ENCODE measurements around the gene CFAP20DC. TPM values are rescaled to one million over a fixed set of nuclear protein-coding genes. Genes with fewer than 3 reads are reported as not detected.

Gene CFAP20DC
- total RNA-seq, 1 experiment from 2014 or later = 0.11 TPM

DNA sequence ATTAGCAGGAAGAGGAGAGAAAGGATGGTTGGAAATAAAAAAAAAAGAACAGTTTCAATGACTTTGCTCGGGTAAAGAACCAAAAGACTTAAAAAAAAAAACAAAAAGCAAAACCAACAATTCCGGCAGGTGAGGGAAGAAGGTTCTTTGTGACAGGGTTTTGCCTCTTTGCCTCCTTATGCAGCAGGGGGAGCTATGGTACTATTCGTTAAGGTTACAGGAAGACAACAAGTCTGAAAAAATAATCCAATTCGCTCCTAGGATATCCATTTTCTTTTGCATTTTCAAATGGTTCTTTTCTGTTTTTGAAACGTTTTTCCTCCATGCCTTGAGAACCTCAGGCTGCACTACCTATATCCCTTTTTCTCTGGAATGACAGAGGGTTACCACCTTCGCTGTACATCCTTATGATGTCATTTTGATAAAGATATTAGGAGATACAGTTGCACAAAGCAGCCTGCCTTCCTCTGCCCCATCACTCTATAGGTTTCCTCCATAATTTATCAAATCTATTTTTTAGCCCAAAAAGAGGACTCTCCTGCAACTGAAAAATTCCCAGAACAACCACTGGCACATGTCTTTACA lies 55.0 kb downstream of the CFAP20DC start:
- H3K4me2 ChIP-seq (ENCODE audit: low read depth, low read length, poor library complexity, severe bottlenecking) = no peak overlapping the region
- DNase-seq = peak; percentile 81
- no peak overlapping the region for H3K4me3 ChIP-seq (ENCODE audit: low read length)
- H3K79me2 ChIP-seq (ENCODE audit: low read length) = no peaks in the 10 kb centered on the region
- H3K9ac ChIP-seq (ENCODE audit: low read length) = no peak overlapping the region
- no peaks in the 10 kb centered on the region for H3K9me3 ChIP-seq (ENCODE audit: low read length)
- H3K27me3 ChIP-seq (ENCODE audit: low read length) = no peaks in the 10 kb centered on the region
- H3K9me2 ChIP-seq (replicated peaks; ENCODE audit: insufficient read depth, low read length) = no peaks in the 10 kb centered on the region
- no peaks in the 10 kb centered on the region for H3K36me3 ChIP-seq (ENCODE audit: insufficient read depth, low read length)
- no peaks in the 10 kb centered on the region for H4K20me1 ChIP-seq (ENCODE audit: insufficient read depth, low read depth, low read length)
- no peak overlapping the region for H3K27ac ChIP-seq (ENCODE audit: low read length)
- no peaks in the 10 kb centered on the region for H3K4me1 ChIP-seq (ENCODE audit: low read length)
- H2AFZ ChIP-seq (ENCODE audit: low read length) = no peak overlapping the region

DNA sequence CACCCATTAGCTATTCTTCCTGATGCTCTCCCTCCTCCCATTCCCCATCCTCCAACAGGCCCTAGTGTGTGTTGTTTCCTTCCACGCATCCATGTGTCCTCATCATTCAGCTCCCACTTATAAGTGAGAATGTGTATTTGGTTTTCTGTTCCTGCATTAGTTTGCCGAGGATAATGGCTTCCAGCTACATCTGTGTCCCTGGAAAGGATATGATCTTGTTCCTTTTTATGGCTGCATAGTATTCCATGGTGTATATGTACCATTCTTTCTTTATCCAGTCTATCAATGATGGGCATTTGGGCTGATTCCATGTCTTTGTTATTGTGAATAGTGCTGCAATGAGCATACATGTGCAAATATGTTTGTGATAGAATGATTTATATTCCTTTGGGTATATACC lies 56.3 kb downstream of the CFAP20DC start:
- H4K20me1 ChIP-seq (ENCODE audit: insufficient read depth, low read depth, low read length) = no peaks in the 10 kb centered on the region
- no peak overlapping the region for H2AFZ ChIP-seq (ENCODE audit: low read length)
- H3K4me2 ChIP-seq (ENCODE audit: low read depth, low read length, poor library complexity, severe bottlenecking) = no peak overlapping the region
- H3K4me1 ChIP-seq (ENCODE audit: low read length) = no peaks in the 10 kb centered on the region
- H3K27me3 ChIP-seq (ENCODE audit: low read length) = no peaks in the 10 kb centered on the region
- H3K9me2 ChIP-seq (replicated peaks; ENCODE audit: insufficient read depth, low read length) = no peaks in the 10 kb centered on the region
- no peak overlapping the region for H3K4me3 ChIP-seq (ENCODE audit: low read length)
- DNase-seq = peak; percentile 27
- H3K9ac ChIP-seq (ENCODE audit: low read length) = no peak overlapping the region
- no peaks in the 10 kb centered on the region for H3K9me3 ChIP-seq (ENCODE audit: low read length)
- no peaks in the 10 kb centered on the region for H3K36me3 ChIP-seq (ENCODE audit: insufficient read depth, low read length)
- H3K27ac ChIP-seq (ENCODE audit: low read length) = no peak overlapping the region
- H3K79me2 ChIP-seq (ENCODE audit: low read length) = no peaks in the 10 kb centered on the region

DNA sequence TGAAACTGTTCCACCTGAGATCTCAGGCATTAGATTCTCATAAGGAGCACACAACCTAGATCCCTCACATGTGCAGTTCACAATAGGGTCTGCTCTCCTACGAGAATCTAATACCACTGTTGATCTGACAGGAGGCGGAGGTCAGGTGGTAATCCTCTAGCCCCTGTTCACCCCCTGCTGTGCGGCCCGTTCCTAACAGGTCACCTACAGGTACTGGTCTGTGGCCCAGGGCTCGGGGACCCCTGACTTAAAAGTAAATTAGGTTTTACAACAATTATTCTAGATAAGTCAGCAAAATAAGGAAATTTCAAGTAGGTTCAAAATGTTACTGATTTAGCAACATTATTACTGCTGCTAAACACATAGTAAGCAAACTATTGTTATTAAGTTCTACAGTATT lies 58.2 kb downstream of the CFAP20DC start:
- no peaks in the 10 kb centered on the region for H3K36me3 ChIP-seq (ENCODE audit: insufficient read depth, low read length)
- no peaks in the 10 kb centered on the region for H3K79me2 ChIP-seq (ENCODE audit: low read length)
- H3K9ac ChIP-seq (ENCODE audit: low read length) = no peak overlapping the region
- no peak overlapping the region for H3K4me2 ChIP-seq (ENCODE audit: low read depth, low read length, poor library complexity, severe bottlenecking)
- no peaks in the 10 kb centered on the region for H3K9me2 ChIP-seq (replicated peaks; ENCODE audit: insufficient read depth, low read length)
- no peak overlapping the region for H3K4me3 ChIP-seq (ENCODE audit: low read length)
- H4K20me1 ChIP-seq (ENCODE audit: insufficient read depth, low read depth, low read length) = no peaks in the 10 kb centered on the region
- no peak overlapping the region for H3K27ac ChIP-seq (ENCODE audit: low read length)
- no peaks in the 10 kb centered on the region for H3K27me3 ChIP-seq (ENCODE audit: low read length)
- H3K4me1 ChIP-seq (ENCODE audit: low read length) = no peaks in the 10 kb centered on the region
- no peaks in the 10 kb centered on the region for H3K9me3 ChIP-seq (ENCODE audit: low read length)
- H2AFZ ChIP-seq (ENCODE audit: low read length) = no peak overlapping the region
- DNase-seq = no peak

DNA sequence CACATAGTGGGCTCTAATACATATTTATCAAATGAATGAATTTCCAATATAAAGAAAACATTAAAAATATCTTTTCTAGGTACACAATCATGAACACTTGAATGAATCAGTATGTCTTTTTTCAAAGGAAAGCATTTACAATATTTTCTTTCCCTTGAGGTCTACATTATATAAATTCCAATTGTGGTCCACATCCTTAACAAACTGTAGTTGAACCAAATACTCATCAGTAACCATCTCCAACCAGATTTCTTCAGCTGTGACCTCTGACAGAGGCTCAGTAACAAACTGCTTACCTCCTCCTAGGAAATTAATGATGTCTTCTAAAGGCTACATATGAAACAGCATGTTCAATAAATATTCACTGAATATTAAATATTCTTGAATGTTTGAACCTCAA lies 58.8 kb downstream of the CFAP20DC start:
- Histone ChIP-seq H3K4me1 (ENCODE audit: low read length) (no peaks in the 10 kb centered on the region), H4K20me1 (ENCODE audit: insufficient read depth, low read depth, low read length) (no peaks in the 10 kb centered on the region), H3K9me2 (replicated peaks; ENCODE audit: insufficient read depth, low read length) (no peaks in the 10 kb centered on the region), H3K4me3 (ENCODE audit: low read length) (no peak overlapping the region), H3K9me3 (ENCODE audit: low read length) (no peaks in the 10 kb centered on the region), H3K27ac (ENCODE audit: low read length) (no peak overlapping the region), H2AFZ (ENCODE audit: low read length) (no peak overlapping the region), H3K27me3 (ENCODE audit: low read length) (no peaks in the 10 kb centered on the region), H3K9ac (ENCODE audit: low read length) (no peak overlapping the region), H3K36me3 (ENCODE audit: insufficient read depth, low read length) (no peaks in the 10 kb centered on the region), H3K4me2 (ENCODE audit: low read depth, low read length, poor library complexity, severe bottlenecking) (no peak overlapping the region), H3K79me2 (ENCODE audit: low read length) (no peaks in the 10 kb centered on the region)
- no peak for DNase-seq

DNA sequence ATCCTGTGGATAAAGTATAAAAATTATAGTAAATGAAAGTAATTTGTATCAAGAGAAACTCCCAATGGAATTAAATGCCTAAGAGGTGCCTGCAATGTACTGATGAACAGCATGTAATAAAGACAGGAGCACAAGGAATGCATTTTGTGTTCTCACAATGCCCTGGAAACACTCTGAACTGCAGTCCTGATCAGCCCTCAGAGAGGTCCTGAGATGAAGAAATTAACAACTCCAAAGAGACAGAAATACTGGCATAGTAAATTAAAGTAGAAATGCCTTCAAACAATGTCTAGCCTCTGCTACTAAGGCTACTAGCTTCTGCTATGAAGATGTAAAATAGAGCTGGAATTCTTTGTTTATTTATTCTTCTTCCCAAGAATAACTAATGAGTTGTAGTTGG lies 59.9 kb downstream of the CFAP20DC start:
- Histone ChIP-seq H3K27me3 (ENCODE audit: low read length) (no peaks in the 10 kb centered on the region), H2AFZ (ENCODE audit: low read length) (no peak overlapping the region), H3K9ac (ENCODE audit: low read length) (no peak overlapping the region), H3K4me1 (ENCODE audit: low read length) (no peaks in the 10 kb centered on the region), H3K36me3 (ENCODE audit: insufficient read depth, low read length) (no peaks in the 10 kb centered on the region), H3K4me3 (ENCODE audit: low read length) (no peak overlapping the region), H4K20me1 (ENCODE audit: insufficient read depth, low read depth, low read length) (no peaks in the 10 kb centered on the region), H3K9me2 (replicated peaks; ENCODE audit: insufficient read depth, low read length) (no peaks in the 10 kb centered on the region), H3K79me2 (ENCODE audit: low read length) (no peaks in the 10 kb centered on the region), H3K27ac (ENCODE audit: low read length) (no peak overlapping the region), H3K4me2 (ENCODE audit: low read depth, low read length, poor library complexity, severe bottlenecking) (no peak overlapping the region), H3K9me3 (ENCODE audit: low read length) (no peaks in the 10 kb centered on the region)
- DNase-seq = no peak

DNA sequence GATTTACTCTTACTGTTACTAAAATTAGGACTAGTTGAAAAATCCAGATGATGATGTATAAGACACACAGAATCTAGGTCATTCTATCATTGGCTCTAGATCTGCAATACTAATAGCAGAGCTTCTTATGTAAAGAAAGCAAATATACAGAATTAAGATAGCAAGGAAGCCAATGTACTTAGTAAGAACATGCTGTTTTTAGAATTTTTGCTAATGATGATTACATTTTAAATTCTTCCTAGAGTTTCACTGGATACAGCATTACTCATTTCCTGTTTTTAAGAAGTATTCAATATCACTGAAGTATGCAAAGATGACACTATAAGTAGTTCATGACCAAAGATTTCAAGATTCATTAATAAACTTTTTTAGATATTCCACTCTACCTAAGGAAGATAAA lies 60.7 kb downstream of the CFAP20DC start:
- H3K4me2 ChIP-seq (ENCODE audit: low read depth, low read length, poor library complexity, severe bottlenecking) = no peak overlapping the region
- no peak for DNase-seq
- H3K4me3 ChIP-seq (ENCODE audit: low read length) = no peak overlapping the region
- H3K27me3 ChIP-seq (ENCODE audit: low read length) = no peaks in the 10 kb centered on the region
- no peaks in the 10 kb centered on the region for H3K4me1 ChIP-seq (ENCODE audit: low read length)
- no peak overlapping the region for H3K27ac ChIP-seq (ENCODE audit: low read length)
- H4K20me1 ChIP-seq (ENCODE audit: insufficient read depth, low read depth, low read length) = no peaks in the 10 kb centered on the region
- H2AFZ ChIP-seq (ENCODE audit: low read length) = no peak overlapping the region
- no peaks in the 10 kb centered on the region for H3K79me2 ChIP-seq (ENCODE audit: low read length)
- no peaks in the 10 kb centered on the region for H3K36me3 ChIP-seq (ENCODE audit: insufficient read depth, low read length)
- no peaks in the 10 kb centered on the region for H3K9me3 ChIP-seq (ENCODE audit: low read length)
- H3K9me2 ChIP-seq (replicated peaks; ENCODE audit: insufficient read depth, low read length) = no peaks in the 10 kb centered on the region
- H3K9ac ChIP-seq (ENCODE audit: low read length) = no peak overlapping the region

DNA sequence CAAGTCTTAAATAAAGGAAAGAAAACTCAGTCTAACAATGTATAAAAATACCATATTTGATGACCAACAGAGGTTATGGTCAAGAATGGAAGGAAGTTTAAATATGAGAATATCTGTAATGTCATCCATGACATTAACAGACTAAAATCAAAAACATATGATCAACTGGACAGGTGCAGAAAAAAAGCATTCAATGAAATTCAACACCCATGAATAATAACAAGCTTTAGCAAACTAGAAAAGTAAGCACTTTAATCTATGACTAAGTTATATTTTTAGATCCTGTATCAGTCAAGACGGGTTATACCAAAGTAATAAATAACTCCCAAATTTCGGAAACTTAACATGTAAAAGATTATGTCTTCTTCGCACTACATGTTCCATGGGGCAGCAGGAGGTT lies 61.8 kb downstream of the CFAP20DC start:
- Histone ChIP-seq H3K9me3 (ENCODE audit: low read length) (no peaks in the 10 kb centered on the region), H3K27ac (ENCODE audit: low read length) (no peak overlapping the region), H3K27me3 (ENCODE audit: low read length) (no peaks in the 10 kb centered on the region), H3K4me3 (ENCODE audit: low read length) (no peak overlapping the region), H2AFZ (ENCODE audit: low read length) (no peak overlapping the region), H3K4me1 (ENCODE audit: low read length) (no peaks in the 10 kb centered on the region), H3K4me2 (ENCODE audit: low read depth, low read length, poor library complexity, severe bottlenecking) (no peak overlapping the region), H4K20me1 (ENCODE audit: insufficient read depth, low read depth, low read length) (no peaks in the 10 kb centered on the region), H3K9ac (ENCODE audit: low read length) (no peak overlapping the region), H3K9me2 (replicated peaks; ENCODE audit: insufficient read depth, low read length) (no peaks in the 10 kb centered on the region), H3K36me3 (ENCODE audit: insufficient read depth, low read length) (no peaks in the 10 kb centered on the region), H3K79me2 (ENCODE audit: low read length) (no peaks in the 10 kb centered on the region)
- DNase-seq = no peak

DNA sequence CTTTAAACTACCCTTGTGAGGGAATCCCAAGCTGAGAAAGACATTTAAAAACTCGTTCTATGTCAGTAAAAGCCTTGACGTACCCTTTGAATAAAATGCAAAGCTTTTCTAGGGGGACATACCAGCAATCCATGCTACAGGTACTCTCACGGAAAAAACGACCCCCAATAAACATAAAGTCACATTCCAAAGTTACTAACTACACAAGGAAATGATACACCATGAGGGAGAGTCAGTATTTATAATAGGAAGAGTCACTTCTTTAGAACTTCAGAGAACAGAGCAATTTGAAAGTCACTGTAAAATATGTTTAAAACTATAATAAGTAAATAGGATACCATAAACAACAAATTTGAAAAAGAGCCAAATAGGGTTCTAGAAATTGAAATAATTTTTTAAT lies 63.2 kb downstream of the CFAP20DC start:
- Histone ChIP-seq H2AFZ (ENCODE audit: low read length) (no peak overlapping the region), H3K27me3 (ENCODE audit: low read length) (no peaks in the 10 kb centered on the region), H3K9me2 (replicated peaks; ENCODE audit: insufficient read depth, low read length) (no peaks in the 10 kb centered on the region), H3K36me3 (ENCODE audit: insufficient read depth, low read length) (no peaks in the 10 kb centered on the region), H3K9ac (ENCODE audit: low read length) (no peak overlapping the region), H3K9me3 (ENCODE audit: low read length) (no peaks in the 10 kb centered on the region), H3K27ac (ENCODE audit: low read length) (no peak overlapping the region), H4K20me1 (ENCODE audit: insufficient read depth, low read depth, low read length) (no peaks in the 10 kb centered on the region), H3K4me1 (ENCODE audit: low read length) (no peaks in the 10 kb centered on the region), H3K4me2 (ENCODE audit: low read depth, low read length, poor library complexity, severe bottlenecking) (no peak overlapping the region), H3K79me2 (ENCODE audit: low read length) (no peaks in the 10 kb centered on the region), H3K4me3 (ENCODE audit: low read length) (no peak overlapping the region)
- DNase-seq = no peak

DNA sequence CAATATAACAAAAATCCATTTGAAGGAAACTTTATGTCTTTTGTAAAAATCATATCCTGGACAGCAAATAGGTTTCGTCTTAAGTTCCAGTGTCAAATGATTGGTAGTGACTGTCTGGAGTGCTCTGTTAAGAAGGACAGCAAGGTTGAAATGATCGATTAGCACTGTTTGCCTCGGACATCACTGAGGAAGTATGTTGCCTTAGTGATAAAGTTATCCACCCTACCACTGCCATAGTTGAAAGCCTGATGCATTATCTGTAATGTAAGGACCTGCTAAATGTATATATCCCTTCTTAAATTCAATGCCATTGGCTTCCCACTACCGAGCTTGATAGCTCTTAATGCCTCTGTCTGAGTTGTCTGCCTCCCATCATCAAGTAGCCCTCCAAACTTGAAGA lies 70.0 kb downstream of the CFAP20DC start:
- Histone ChIP-seq H3K4me2 (ENCODE audit: low read depth, low read length, poor library complexity, severe bottlenecking) (no peak overlapping the region), H3K4me3 (ENCODE audit: low read length) (no peak overlapping the region), H3K27me3 (ENCODE audit: low read length) (no peaks in the 10 kb centered on the region), H3K4me1 (ENCODE audit: low read length) (no peaks in the 10 kb centered on the region), H2AFZ (ENCODE audit: low read length) (no peak overlapping the region), H3K9ac (ENCODE audit: low read length) (no peak overlapping the region), H3K79me2 (ENCODE audit: low read length) (no peaks in the 10 kb centered on the region), H3K36me3 (ENCODE audit: insufficient read depth, low read length) (no peaks in the 10 kb centered on the region), H3K27ac (ENCODE audit: low read length) (no peak overlapping the region), H3K9me2 (replicated peaks; ENCODE audit: insufficient read depth, low read length) (no peaks in the 10 kb centered on the region), H4K20me1 (ENCODE audit: insufficient read depth, low read depth, low read length) (no peaks in the 10 kb centered on the region), H3K9me3 (ENCODE audit: low read length) (no peaks in the 10 kb centered on the region)
- no peak for DNase-seq
